Panc1 (cell line): ENCODE measurements around the gene SFSWAP. TPM values are rescaled to one million over a fixed set of nuclear protein-coding genes. Genes with fewer than 3 reads are reported as not detected.

ENCODE experiments used
- ATAC-seq: fragments of 200-7000 bp; cut with Tn5 transposase; 2 replicates; pipeline ENCODE4 v1.9.1; 2020; ENCODE audit warnings: mild to moderate bottlenecking, moderate library complexity
- BruUV-seq: library from RNA; stranded (reverse); fragments of 400-500 nt; replicated peaks from 2 replicates; lab custom pipeline; 2021; lab: Mats Ljungman, UMichigan
- CTCF ChIA-PET: fragments of 300-600 bp; sonication (Branson Sonifier 250); formaldehyde crosslinking; loops from one replicate; lab custom pipeline; 2022; ENCODE audit warnings: antibody characterized with exemption; lab: Charles Lee
- POLR2A ChIA-PET: fragments of 300-600 bp; sonication (Branson Sonifier 250); formaldehyde crosslinking; loops from one replicate; lab custom pipeline; 2022; ENCODE audit warnings: antibody characterized with exemption; lab: Charles Lee
- DNase-seq: peaks from one replicate; pipeline ENCODE4 v3.0.0-alpha.2; 2010; ENCODE audit warnings: low read depth, low spot score
- H3K27ac ChIP-seq: 2 replicates; pipeline ENCODE4 v1.5.1; 2011; ENCODE audit warnings: mild to moderate bottlenecking, low read length, inconsistent platforms
- H3K27me3 ChIP-seq: fragments of 200-500 bp; sonication (Bioruptor generic); 2 replicates; pipeline ENCODE4 v1.6.0; 2014; ENCODE audit warnings: low read length, inconsistent platforms; ENCODE audit not compliant: control insufficient read depth, insufficient read depth
- H3K36me3 ChIP-seq: fragments of 200-500 bp; sonication (Bioruptor generic); 2 replicates; pipeline ENCODE4 v1.5.1; 2014; ENCODE audit warnings: inconsistent platforms, mild to moderate bottlenecking, low read length, moderate library complexity; ENCODE audit not compliant: control insufficient read depth, insufficient read depth
- H3K4me1 ChIP-seq: 2 replicates; pipeline ENCODE4 v1.5.1; 2011; ENCODE audit warnings: inconsistent platforms, mild to moderate bottlenecking, low read length, moderate library complexity; ENCODE audit not compliant: control insufficient read depth, insufficient read depth
- H3K4me3 ChIP-seq, 2 experiments: 2 replicates each; pipeline ENCODE4 v1.5.1; 2011 to 2012; ENCODE audit warnings: low read depth in 2 of 2, low read length in 2 of 2, mild to moderate bottlenecking in 2 of 2, inconsistent platforms in 1 of 2, moderate library complexity in 1 of 2
- H3K9me3 ChIP-seq: fragments of 200-500 bp; sonication (Bioruptor generic); 2 replicates; pipeline ENCODE4 v1.5.1; 2014; ENCODE audit warnings: low read depth, mild to moderate bottlenecking, inconsistent platforms, low read length, moderate library complexity; ENCODE audit not compliant: control insufficient read depth, insufficient read depth
- CTCF ChIP-seq: fragments of 450-650 bp; IDR thresholded peaks from 2 replicates; pipeline ENCODE4 v1.5.1; 2017; ENCODE audit warnings: mild to moderate bottlenecking
- POLR2AphosphoS5 ChIP-seq: IDR thresholded peaks from 2 replicates; pipeline ENCODE4 v1.6.1; 2012; ENCODE audit warnings: mild to moderate bottlenecking, low read depth, low read length, moderate library complexity
- REST ChIP-seq, 2 experiments: IDR thresholded peaks; 2 replicates each; pipeline ENCODE4 v1.6.1; 2011 to 2012; ENCODE audit warnings: low read depth in 2 of 2, control low read depth in 1 of 2, low read length in 1 of 2, mild to moderate bottlenecking in 1 of 2, moderate library complexity in 1 of 2; ENCODE audit not compliant: insufficient read depth in 1 of 2
- SIN3A ChIP-seq: IDR thresholded peaks from 2 replicates; pipeline ENCODE4 v1.6.1; 2012; ENCODE audit warnings: low read depth, mild to moderate bottlenecking, low read length, moderate library complexity, borderline replicate concordance; ENCODE audit not compliant: insufficient read depth
- TCF7L2 ChIP-seq: IDR thresholded peaks from 2 replicates; pipeline ENCODE4 v1.6.1; 2011; ENCODE audit warnings: mild to moderate bottlenecking, low read depth, low read length, inconsistent platforms
- in situ Hi-C: cut with HindIII; loops from 2 replicates; pipeline ENCODE4 v1.10.0; 2016; ENCODE audit warnings: low sequenced_read_pairs, low pct_unique_long_range_greater_than_20kb
- intact Hi-C: fragments of 100-400 bp; cut with micrococcal nuclease; formaldehyde crosslinking; loops from one replicate; pipeline ENCODE4 v1.10.0; 2022; ENCODE audit not compliant: unreplicated experiment
- total RNA-seq: library from RNA; stranded (reverse); gene quantifications from one replicate; pipeline ENCODE4 v1.2.1, GENCODE V29; 2021; ENCODE audit not compliant: unreplicated experiment

SFSWAP gene
- total RNA-seq, 1 experiment from 2014 or later = 41.6 TPM

GRCh38 chr12:131734336-131735152 is 23.7 kb downstream of the SFSWAP start:
- no peak for ATAC-seq
- Histone ChIP-seq H3K9me3 (no peaks in the 10 kb centered on the region), H3K27ac (no peak overlapping the region), H3K4me1 (peaks cover 17% of the 10 kb centered on the region), H3K27me3 (no peaks in the 10 kb centered on the region), H3K36me3 (peaks cover 16% of the 10 kb centered on the region), H3K4me3 (no peak overlapping the region)
- ChIA-PET CTCF (no interaction called here), POLR2A (no interaction called here)
- intact Hi-C loops = no loop called here
- TF ChIP-seq REST (IDR thresholded peaks at IDR 0.05; ENCODE audit: insufficient read depth in 1 of 2, low read depth in 2 of 2, low read length in 1 of 2) = no peak
- no peak for TF ChIP-seq SIN3A
- no peak for TF ChIP-seq TCF7L2
- TF ChIP-seq CTCF = no peak
- TF ChIP-seq POLR2AphosphoS5 = no peak
- DNase-seq = no peak
- BruUV-seq = no TSS peak
- in situ Hi-C loops = no loop called here

GRCh38 chr12:131735153-131735456 is 24.2 kb downstream of the SFSWAP start:
- in situ Hi-C loops (no loop called here), intact Hi-C loops (no loop called here)
- Histone ChIP-seq H3K4me3 (no peak overlapping the region), H3K9me3 (no peaks in the 10 kb centered on the region), H3K27me3 (no peaks in the 10 kb centered on the region), H3K4me1 (peaks cover 17% of the 10 kb centered on the region), H3K27ac (no peak overlapping the region), H3K36me3 (peaks cover 12% of the 10 kb centered on the region)
- no TSS peak for BruUV-seq
- POLR2A ChIA-PET = no interaction called here
- ATAC-seq (no peak), DNase-seq (no peak)
- CTCF ChIA-PET = no interaction called here
- TF ChIP-seq TCF7L2 (no peak), POLR2AphosphoS5 (no peak), CTCF (no peak), REST (IDR thresholded peaks at IDR 0.05; ENCODE audit: insufficient read depth in 1 of 2, low read depth in 2 of 2, low read length in 1 of 2) (no peak), SIN3A (no peak)
